Sigmoid colon (tissue), 4 donors: Measurements from ENCODE around the gene LSM12.

Experiments used
- CTCF ChIP-seq, 4 experiments: fragments of 450-650 bp in 3 of 4; fragments of 200-600 bp in 1 of 4; IDR thresholded peaks; one replicate each; pipeline ENCODE4 v1.5.1; 2016 to 2019; ENCODE audit warnings: antibody characterized with exemption in 4 of 4, mild to moderate bottlenecking in 3 of 4, moderate library complexity in 2 of 4
- EP300 ChIP-seq, 4 donors: sonication (generic); formaldehyde crosslinking; IDR thresholded peaks; one replicate each; pipeline ENCODE4 v1.6.1; 2017; ENCODE audit warnings: antibody characterized with exemption in 4 of 4
- POLR2A ChIP-seq, 2 donors: fragments of 450-650 bp; IDR thresholded peaks; one replicate each; pipeline ENCODE4 v1.6.1; 2016; ENCODE audit warnings: antibody characterized with exemption in 2 of 2, mild to moderate bottlenecking in 2 of 2, moderate library complexity in 2 of 2

- TF ChIP-seq CTCF (IDR thresholded peaks at IDR 0.05) (no peak), EP300 (IDR thresholded peaks at IDR 0.05) (no peak), POLR2A (IDR thresholded peaks at IDR 0.05) (no peak)
These were observed 53.6 kb downstream of the LSM12 start for GRCh38 chr17:44012874-44013273.
